Peyer's patch (tissue), 4 donors: ENCODE measurements around the gene GPR152.

Experiments
- POLR2A ChIP-seq, 2 donors: fragments of 450-650 bp; IDR thresholded peaks; one replicate each; pipeline ENCODE4 v1.5.1; 2017; ENCODE audit warnings: antibody characterized with exemption in 2 of 2, mild to moderate bottlenecking in 2 of 2, moderate library complexity in 2 of 2
- TF ChIP-seq, protein P1 (sequence below), 6 experiments: fragments of 450-650 bp in 4 of 6; fragments of 200-600 bp in 2 of 6; sonication (generic) in 1 of 6; IDR thresholded peaks; one replicate each; pipeline ENCODE4 v1.5.1; 2017 to 2019; ENCODE audit warnings: antibody characterized with exemption in 6 of 6, mild to moderate bottlenecking in 3 of 6, moderate library complexity in 1 of 6

DNA sequence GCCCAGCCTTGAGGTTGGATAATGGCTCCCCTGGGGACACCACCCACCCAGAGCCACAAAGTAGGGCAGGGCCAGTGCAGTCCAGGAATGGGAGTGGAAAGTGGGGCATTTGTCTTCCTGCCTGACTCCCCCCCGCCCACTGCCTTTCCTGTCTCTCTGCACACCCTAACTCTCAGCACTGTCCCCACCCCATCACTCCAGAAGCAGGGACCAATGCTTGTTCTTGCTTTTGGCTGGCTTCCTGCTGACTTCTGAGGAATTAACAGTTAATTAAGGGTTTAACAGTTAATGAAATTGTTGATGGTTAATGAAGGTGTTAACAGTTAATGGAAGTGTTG, 47.9 kb upstream of the GPR152 start:
- TF ChIP-seq, protein P1, sequence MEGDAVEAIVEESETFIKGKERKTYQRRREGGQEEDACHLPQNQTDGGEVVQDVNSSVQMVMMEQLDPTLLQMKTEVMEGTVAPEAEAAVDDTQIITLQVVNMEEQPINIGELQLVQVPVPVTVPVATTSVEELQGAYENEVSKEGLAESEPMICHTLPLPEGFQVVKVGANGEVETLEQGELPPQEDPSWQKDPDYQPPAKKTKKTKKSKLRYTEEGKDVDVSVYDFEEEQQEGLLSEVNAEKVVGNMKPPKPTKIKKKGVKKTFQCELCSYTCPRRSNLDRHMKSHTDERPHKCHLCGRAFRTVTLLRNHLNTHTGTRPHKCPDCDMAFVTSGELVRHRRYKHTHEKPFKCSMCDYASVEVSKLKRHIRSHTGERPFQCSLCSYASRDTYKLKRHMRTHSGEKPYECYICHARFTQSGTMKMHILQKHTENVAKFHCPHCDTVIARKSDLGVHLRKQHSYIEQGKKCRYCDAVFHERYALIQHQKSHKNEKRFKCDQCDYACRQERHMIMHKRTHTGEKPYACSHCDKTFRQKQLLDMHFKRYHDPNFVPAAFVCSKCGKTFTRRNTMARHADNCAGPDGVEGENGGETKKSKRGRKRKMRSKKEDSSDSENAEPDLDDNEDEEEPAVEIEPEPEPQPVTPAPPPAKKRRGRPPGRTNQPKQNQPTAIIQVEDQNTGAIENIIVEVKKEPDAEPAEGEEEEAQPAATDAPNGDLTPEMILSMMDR (IDR thresholded peaks at IDR 0.05): no peak
- no peak for TF ChIP-seq POLR2A (IDR thresholded peaks at IDR 0.05)
